CD14-positive monocyte (primary cell): Measurements from ENCODE around the gene DCLK2. TPM values are rescaled to one million over a fixed set of nuclear protein-coding genes. Genes with fewer than 3 reads are reported as not detected.

Experiments used
- DNase-seq, 3 donors: peaks; one replicate each; pipeline ENCODE4 v3.0.0-alpha.2; 2011 to 2022
- H2AFZ ChIP-seq: 2 replicates; pipeline ENCODE4 v1.6.0; 2012; ENCODE audit warnings: mild to moderate bottlenecking, low read depth, low read length, inconsistent platforms; ENCODE audit not compliant: insufficient read depth, poor library complexity, severe bottlenecking
- H3K27ac ChIP-seq, 2 donors: 1 replicate in 1 of 2; 2 replicates in 1 of 2; pipeline ENCODE4 v1.5.1; 2012 to 2013; ENCODE audit warnings: low read length in 2 of 2, control low read depth in 1 of 2, inconsistent platforms in 1 of 2, low read depth in 1 of 2, mild to moderate bottlenecking in 1 of 2
- H3K27me3 ChIP-seq, 2 donors: one replicate each; pipeline versions ENCODE4 v1.6.0 to v1.6.1; 2011 to 2013; ENCODE audit warnings: low read length in 2 of 2; ENCODE audit not compliant: control insufficient read depth in 2 of 2, insufficient read depth in 2 of 2
- H3K36me3 ChIP-seq, 2 donors: replicated peaks in 1 of 2; 1 replicate in 1 of 2; 2 replicates in 1 of 2; pipeline versions ENCODE4 v1.5.1 to v1.6.1; 2012 to 2013; ENCODE audit warnings: low read length in 2 of 2, control low read depth in 1 of 2, inconsistent platforms in 1 of 2, mild to moderate bottlenecking in 1 of 2; ENCODE audit not compliant: insufficient read depth in 2 of 2, control insufficient read depth in 1 of 2
- H3K4me1 ChIP-seq, 2 donors: 1 replicate in 1 of 2; 2 replicates in 1 of 2; pipeline versions ENCODE4 v1.5.1 to v1.6.1; 2012 to 2013; ENCODE audit warnings: low read length in 2 of 2, control low read depth in 1 of 2, inconsistent platforms in 1 of 2, mild to moderate bottlenecking in 1 of 2, moderate library complexity in 1 of 2; ENCODE audit not compliant: insufficient read depth in 2 of 2, control insufficient read depth in 1 of 2
- H3K4me2 ChIP-seq: replicated peaks from 2 replicates; pipeline ENCODE3; 2012; ENCODE audit warnings: low read length, moderate library complexity, mild to moderate bottlenecking; ENCODE audit not compliant: poor library complexity, severe bottlenecking; ENCODE audit errors: extremely low read depth
- H3K4me3 ChIP-seq, 3 experiments: fragments of 200-600 bp in 1 of 3; sonication (generic) in 1 of 3; replicated peaks in 1 of 3; 1 replicate in 2 of 3; 2 replicates in 1 of 3; pipeline ENCODE4 v1.5.1; 2011 to 2013; ENCODE audit warnings: low read length in 3 of 3, mild to moderate bottlenecking in 3 of 3, control low read depth in 2 of 3, low read depth in 2 of 3, inconsistent platforms in 1 of 3, moderate library complexity in 1 of 3
- H3K79me2 ChIP-seq: 2 replicates; pipeline ENCODE4 v1.6.0; 2012; ENCODE audit warnings: mild to moderate bottlenecking, control low read depth, inconsistent platforms, low read length, moderate library complexity; ENCODE audit not compliant: insufficient read depth
- H3K9ac ChIP-seq: 2 replicates; pipeline ENCODE4 v1.6.0; 2017; ENCODE audit warnings: low read length, mild to moderate bottlenecking; ENCODE audit not compliant: insufficient read depth, poor library complexity, severe bottlenecking
- H3K9me3 ChIP-seq, 2 donors: replicated peaks in 1 of 2; 1 replicate in 1 of 2; 2 replicates in 1 of 2; pipeline versions ENCODE4 v1.5.1 to v1.6.1; 2012 to 2013; ENCODE audit warnings: low read length in 2 of 2, control low read depth in 1 of 2; ENCODE audit not compliant: control insufficient read depth in 1 of 2, insufficient read depth in 1 of 2
- H4K20me1 ChIP-seq: 2 replicates; pipeline ENCODE4 v1.6.0; 2012; ENCODE audit warnings: mild to moderate bottlenecking, low read length, control low read depth, moderate library complexity; ENCODE audit not compliant: insufficient read depth
- H3K27ac Mint-ChIP-seq, 7 donors: one replicate each; pipeline ENCODE4 v1.8.0; 2020; ENCODE audit warnings: mild to moderate bottlenecking in 7 of 7, mixed read lengths in 7 of 7, moderate library complexity in 6 of 7, inconsistent platforms in 2 of 7
- H3K27me3 Mint-ChIP-seq, 3 donors: one replicate each; pipeline ENCODE4 v1.8.0; 2021 to 2022; ENCODE audit warnings: low read depth in 3 of 3, mild to moderate bottlenecking in 3 of 3, mixed read lengths in 3 of 3, moderate library complexity in 3 of 3, inconsistent platforms in 1 of 3
- H3K36me3 Mint-ChIP-seq, 2 donors: one replicate each; pipeline ENCODE4 v1.8.0; 2020; ENCODE audit warnings: mixed read lengths in 2 of 2, inconsistent platforms in 1 of 2, mild to moderate bottlenecking in 1 of 2
- H3K4me1 Mint-ChIP-seq: one replicate; pipeline ENCODE4 v1.8.0; 2020; ENCODE audit warnings: mild to moderate bottlenecking, mixed read lengths
- H3K4me3 Mint-ChIP-seq, 2 donors: one replicate each; pipeline ENCODE4 v1.8.0; 2020; ENCODE audit warnings: mild to moderate bottlenecking in 2 of 2, mixed read lengths in 2 of 2, moderate library complexity in 1 of 2
- H3K9me3 Mint-ChIP-seq, 7 donors: one replicate each; pipeline ENCODE4 v1.8.0; 2020 to 2022; ENCODE audit warnings: mixed read lengths in 7 of 7, mild to moderate bottlenecking in 6 of 7, moderate library complexity in 6 of 7, inconsistent platforms in 2 of 7
- WGBS: methylation state at CpG from one replicate; pipeline ENCODE4 v1.1.5; 2013; ENCODE audit warnings: missing lambda C conversion rate; ENCODE audit not compliant: insufficient coverage; 5-methylcytosine and 5-hydroxymethylcytosine counted together
- intact Hi-C, 2 donors: fragments of 100-400 bp; cut with micrococcal nuclease; formaldehyde crosslinking; loops; one replicate each; pipeline versions ENCODE4 v1.15.0 to v1.15.1; 2023
- polyA plus RNA-seq, 3 donors: library from polyadenylated mRNA; depleted of rRNA in 1 of 3; unstranded in 2 of 3; stranded (reverse) in 1 of 3; fragments of 300-500 nt in 2 of 3; fragments of >200 nt in 1 of 3; fragmentation: Illumina TruSeq in 2 of 3; gene quantifications; 1 replicate in 2 of 3; 2 replicates in 1 of 3; pipeline ENCODE4 v1.2.3, GENCODE V29; 2012 to 2021
- TF ChIP-seq, protein P1 (sequence below): fragments of 200-600 bp; IDR thresholded peaks from one replicate; pipeline ENCODE4 v1.8.0; 2022; ENCODE audit warnings: antibody characterized with exemption, mild to moderate bottlenecking

DCLK2 gene
- polyA plus RNA-seq, 3 donors, result 0.13 TPM; not detected in 2

GRCh38 chr4:150253416-150253815, 175.2 kb downstream of the DCLK2 start:
- Histone ChIP-seq H3K36me3 (no peaks in the 10 kb centered on the region), H3K9ac (no peak overlapping the region), H3K79me2 (no peaks in the 10 kb centered on the region), H3K27ac (no peak overlapping the region), H3K4me3 (no peak overlapping the region), H4K20me1 (no peaks in the 10 kb centered on the region), H3K27me3 (no peaks in the 10 kb centered on the region), H3K4me1 (no peaks in the 10 kb centered on the region), H3K4me2 (no peak overlapping the region), H2AFZ (no peak overlapping the region), H3K9me3 (no peaks in the 10 kb centered on the region)
- WGBS, result 95% methylated on average over 11 of the region's 11 CpGs
- H3K9me3 Mint-ChIP-seq, result peaks cover 0 to 3% (median 2%) of the 10 kb centered on the region in 7 donors
- TF ChIP-seq, protein P1, sequence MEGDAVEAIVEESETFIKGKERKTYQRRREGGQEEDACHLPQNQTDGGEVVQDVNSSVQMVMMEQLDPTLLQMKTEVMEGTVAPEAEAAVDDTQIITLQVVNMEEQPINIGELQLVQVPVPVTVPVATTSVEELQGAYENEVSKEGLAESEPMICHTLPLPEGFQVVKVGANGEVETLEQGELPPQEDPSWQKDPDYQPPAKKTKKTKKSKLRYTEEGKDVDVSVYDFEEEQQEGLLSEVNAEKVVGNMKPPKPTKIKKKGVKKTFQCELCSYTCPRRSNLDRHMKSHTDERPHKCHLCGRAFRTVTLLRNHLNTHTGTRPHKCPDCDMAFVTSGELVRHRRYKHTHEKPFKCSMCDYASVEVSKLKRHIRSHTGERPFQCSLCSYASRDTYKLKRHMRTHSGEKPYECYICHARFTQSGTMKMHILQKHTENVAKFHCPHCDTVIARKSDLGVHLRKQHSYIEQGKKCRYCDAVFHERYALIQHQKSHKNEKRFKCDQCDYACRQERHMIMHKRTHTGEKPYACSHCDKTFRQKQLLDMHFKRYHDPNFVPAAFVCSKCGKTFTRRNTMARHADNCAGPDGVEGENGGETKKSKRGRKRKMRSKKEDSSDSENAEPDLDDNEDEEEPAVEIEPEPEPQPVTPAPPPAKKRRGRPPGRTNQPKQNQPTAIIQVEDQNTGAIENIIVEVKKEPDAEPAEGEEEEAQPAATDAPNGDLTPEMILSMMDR, result no peak
- H3K27ac Mint-ChIP-seq, result no peak overlapping the region
- peaks cover 0 to 4% (median 1%) of the 10 kb centered on the region in 3 donors for H3K27me3 Mint-ChIP-seq
- no peak overlapping the region for H3K4me3 Mint-ChIP-seq
- intact Hi-C loops, result no loop called here
- peaks cover 7% of the 10 kb centered on the region for H3K4me1 Mint-ChIP-seq
- no peak for DNase-seq
- H3K36me3 Mint-ChIP-seq, result no peaks in the 10 kb centered on the region

DNA sequence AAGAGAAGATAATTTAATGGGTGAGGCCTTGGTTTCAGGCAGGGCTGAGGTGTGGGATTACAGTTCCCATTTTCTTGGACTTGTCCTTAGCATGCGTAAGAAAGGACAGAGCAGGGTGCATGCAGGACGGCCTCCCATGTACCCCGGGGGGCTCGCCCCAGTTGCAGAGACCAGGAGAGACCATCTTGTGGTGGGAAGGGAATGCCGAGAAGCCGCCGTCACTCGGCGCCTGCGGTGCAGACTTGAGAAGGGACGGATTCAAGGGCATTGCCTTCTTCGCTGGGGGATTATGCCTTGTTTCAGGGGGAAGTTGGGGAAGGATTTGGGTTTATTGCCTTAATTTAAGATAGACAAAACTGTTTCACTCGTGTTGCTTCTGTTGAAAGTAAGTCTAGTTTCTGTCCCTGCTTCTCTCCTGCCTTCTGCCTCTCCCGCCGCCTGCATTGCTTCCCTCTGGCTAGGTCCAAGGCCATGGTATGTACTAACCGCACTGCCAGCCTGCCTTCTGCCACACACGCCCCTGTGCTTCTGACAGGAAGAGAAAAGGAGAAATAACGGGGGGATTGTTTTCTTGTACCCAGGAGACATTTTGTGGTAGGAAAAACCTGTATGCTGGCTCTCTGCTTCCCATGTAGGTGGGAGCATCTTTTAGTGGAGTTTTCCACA, 175.9 kb downstream of the DCLK2 start:
- no peak for DNase-seq
- 88% methylated on average over 8 of the region's 18 CpGs for WGBS
- Histone ChIP-seq H3K4me1 (no peaks in the 10 kb centered on the region), H3K4me2 (no peak overlapping the region), H3K79me2 (no peaks in the 10 kb centered on the region), H3K9me3 (no peaks in the 10 kb centered on the region), H2AFZ (no peak overlapping the region), H3K27me3 (no peaks in the 10 kb centered on the region), H3K36me3 (no peaks in the 10 kb centered on the region), H4K20me1 (no peaks in the 10 kb centered on the region), H3K27ac (no peak overlapping the region), H3K4me3 (no peak overlapping the region), H3K9ac (no peak overlapping the region)
- Mint-ChIP-seq H3K36me3 (no peaks in the 10 kb centered on the region), H3K4me3 (no peak overlapping the region), H3K27me3 (peaks cover 0 to 4% (median 1%) of the 10 kb centered on the region in 3 donors), H3K9me3 (peaks cover 0 to 3% (median 2%) of the 10 kb centered on the region in 7 donors), H3K4me1 (peaks cover 7% of the 10 kb centered on the region), H3K27ac (no peak overlapping the region)
- intact Hi-C loops, result no loop called here
- TF ChIP-seq, protein P1, result no peak
